Stimulated activated CD8-positive, alpha-beta memory T cell treated with anti-CD3 and anti-CD28 coated beads, Interleukin-12 subunit alpha, Interleukin-12 subunit beta, amount 100 ng/mL, for 4 hours (primary cell): Measurements from ENCODE around the gene ANKRD63.

Experiments
- DNase-seq: peaks from one replicate; pipeline ENCODE4 v3.0.0-alpha.2; 2020; ENCODE audit warnings: low read depth

Gene ANKRD63, protein sequence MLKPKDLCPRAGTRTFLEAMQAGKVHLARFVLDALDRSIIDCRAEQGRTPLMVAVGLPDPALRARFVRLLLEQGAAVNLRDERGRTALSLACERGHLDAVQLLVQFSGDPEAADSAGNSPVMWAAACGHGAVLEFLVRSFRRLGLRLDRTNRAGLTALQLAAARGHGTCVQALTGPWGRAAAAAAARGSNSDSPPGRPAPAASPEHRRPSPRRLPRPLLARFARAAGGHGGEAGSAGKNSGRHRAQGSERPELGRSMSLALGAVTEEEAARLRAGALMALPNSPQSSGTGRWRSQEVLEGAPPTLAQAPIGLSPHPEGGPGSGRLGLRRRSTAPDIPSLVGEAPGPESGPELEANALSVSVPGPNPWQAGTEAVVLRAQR

GRCh38 chr15:40282869-40283614, at the start of gene ANKRD63:
Gene ANKRD63 (minus strand): TSS chr15:40283064. CDS start chr15:40282586, 478 bp downstream.
- peak; percentile 20 for DNase-seq

DNA sequence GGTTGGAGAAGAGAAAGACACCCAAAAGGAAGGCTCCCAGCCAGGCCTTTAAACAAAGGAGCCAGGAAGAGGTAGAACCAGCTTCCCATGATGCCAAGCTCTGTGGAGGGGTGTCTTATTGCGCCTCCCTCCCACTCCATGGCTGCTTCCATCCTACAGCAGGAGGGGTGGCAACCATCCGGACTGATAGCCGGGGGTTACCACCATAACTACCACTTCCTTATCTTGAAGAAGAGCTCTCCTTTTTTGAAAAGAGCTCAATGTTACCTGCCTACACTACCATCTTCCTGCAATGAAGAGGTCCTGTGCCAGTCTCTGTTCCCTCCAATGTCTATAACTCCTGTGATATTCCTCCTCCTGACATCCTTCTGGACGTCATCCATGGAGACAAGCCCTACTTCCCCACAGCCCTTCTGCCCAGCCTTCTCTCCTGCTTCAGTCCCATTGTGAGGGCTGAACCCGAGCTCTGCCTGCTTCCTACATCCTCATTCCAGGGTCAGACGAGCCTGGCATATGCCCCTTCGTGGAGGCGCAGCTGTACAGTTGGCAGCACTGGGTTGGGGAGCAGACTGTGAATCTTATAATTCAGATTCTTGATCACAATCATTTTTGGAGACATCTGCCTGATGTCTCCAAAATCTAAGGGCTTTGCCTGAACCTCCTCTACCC, 49.4 kb upstream of the ANKRD63 start:
- DNase-seq, result no peak

DNA sequence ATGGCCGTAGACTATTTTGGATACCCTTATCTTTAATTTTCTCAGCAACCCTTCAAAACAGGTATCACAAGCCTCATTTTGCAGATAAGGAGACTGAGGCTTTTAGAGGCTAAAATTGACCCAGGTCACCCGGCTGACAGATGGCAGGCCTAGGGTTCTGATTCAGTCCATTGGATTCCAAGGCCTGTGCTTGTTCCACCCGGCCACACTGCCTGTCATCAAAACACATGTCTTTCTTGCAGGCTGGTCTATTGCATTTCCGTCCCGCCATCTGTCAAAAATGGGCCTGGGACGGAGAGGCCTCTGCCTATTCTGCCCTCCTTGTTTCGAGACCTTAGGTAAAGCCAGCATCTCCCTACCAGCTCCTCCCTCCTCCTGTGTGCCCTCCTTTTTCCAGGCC, 48.8 kb upstream of the ANKRD63 start:
- DNase-seq, result no peak

- DNase-seq, result no peak
These were observed 48.2 kb upstream of the ANKRD63 start for GRCh38 chr15:40331026-40331425.

DNA sequence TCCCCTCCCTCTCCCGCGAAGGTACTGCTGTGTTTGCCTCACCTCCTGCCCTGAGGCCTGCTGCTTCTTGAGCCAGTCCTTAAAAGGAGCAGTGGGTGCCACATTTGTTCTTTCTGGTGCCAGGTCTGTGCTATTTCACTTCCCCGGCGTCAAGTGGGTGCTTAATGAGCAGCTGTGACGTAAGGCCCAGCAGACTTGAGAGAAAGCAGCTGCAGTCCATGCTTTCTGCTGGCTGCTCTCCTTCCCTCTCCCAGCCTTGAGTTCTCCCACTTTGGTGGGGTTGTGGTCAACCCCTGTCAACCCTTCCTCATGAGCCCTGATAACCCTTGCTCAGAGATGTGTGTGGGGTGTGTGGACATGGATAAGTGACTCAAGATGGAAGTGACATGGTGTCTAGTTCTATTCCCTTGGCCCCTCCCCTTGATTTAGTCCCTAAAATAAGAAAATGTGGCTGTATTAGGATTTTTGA, 47.5 kb upstream of the ANKRD63 start:
- no peak for DNase-seq

- no peak for DNase-seq
These were observed 46.9 kb upstream of the ANKRD63 start for GRCh38 chr15:40329804-40330203.

GRCh38 chr15:40328751-40329150, 45.9 kb upstream of the ANKRD63 start:
- no peak for DNase-seq

DNA sequence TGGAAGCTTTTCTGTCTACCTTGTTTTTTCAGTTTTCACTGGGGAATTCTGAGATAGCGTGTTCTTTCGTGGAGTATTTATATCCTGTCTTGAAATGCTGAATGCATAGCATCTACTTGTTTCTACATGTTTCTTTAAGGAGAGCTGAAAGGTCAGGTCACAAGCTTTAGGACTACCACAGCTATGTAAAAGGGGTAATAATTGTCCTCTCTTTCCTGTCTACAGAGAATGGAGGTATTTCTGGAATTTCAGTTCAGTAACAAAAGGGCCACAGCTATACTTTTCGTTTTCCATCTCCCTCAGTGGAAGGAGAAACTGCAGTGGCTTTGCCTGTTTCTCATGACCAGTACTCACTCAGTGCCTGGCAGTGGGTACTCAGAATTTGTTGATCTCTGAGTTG, 45.3 kb upstream of the ANKRD63 start:
- DNase-seq, result no peak

- no peak for DNase-seq
These were observed 44.6 kb upstream of the ANKRD63 start for GRCh38 chr15:40327457-40327856.

DNA sequence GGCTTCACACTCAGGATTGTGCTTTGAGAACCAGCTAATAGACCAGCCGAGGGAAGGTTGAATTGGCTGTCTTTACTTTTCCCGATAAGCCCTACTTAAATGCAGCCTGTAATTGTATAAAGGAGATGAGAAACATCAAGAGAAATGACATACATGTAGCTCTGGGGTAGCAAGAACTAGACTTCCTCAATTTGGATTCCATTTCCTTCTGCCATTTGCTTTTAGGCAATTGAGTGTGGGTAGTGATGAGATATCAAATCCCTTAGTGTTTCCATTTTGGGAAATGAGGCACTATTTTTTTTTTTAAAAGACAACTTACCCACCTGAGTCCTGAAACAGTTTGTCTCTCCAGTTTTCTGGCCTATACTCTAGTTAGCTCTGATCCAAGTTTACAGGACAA, 42.8 kb upstream of the ANKRD63 start:
- DNase-seq, result no peak

DNA sequence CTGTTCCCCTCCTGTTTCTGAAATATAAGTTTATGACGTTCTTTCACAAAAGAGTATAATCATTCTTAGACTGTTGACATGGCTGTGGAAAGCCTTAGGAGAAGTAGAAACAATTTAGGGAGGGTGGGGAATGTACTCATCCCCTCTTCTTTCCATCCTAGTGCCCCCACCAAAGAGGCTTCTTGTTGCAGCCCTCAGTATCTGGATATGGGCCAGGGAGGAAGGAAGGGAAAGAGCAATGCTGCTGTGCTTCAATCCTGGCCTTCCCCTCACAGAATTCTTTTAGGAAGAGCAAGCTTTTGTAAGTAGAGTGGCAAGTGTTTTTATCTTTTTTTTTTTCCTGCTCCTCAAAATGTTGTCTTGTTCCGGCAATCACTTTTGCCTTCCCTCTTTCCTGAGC, 42.3 kb upstream of the ANKRD63 start:
- no peak for DNase-seq

- no peak for DNase-seq
These were observed 41.4 kb upstream of the ANKRD63 start for GRCh38 chr15:40323953-40324937.

DNA sequence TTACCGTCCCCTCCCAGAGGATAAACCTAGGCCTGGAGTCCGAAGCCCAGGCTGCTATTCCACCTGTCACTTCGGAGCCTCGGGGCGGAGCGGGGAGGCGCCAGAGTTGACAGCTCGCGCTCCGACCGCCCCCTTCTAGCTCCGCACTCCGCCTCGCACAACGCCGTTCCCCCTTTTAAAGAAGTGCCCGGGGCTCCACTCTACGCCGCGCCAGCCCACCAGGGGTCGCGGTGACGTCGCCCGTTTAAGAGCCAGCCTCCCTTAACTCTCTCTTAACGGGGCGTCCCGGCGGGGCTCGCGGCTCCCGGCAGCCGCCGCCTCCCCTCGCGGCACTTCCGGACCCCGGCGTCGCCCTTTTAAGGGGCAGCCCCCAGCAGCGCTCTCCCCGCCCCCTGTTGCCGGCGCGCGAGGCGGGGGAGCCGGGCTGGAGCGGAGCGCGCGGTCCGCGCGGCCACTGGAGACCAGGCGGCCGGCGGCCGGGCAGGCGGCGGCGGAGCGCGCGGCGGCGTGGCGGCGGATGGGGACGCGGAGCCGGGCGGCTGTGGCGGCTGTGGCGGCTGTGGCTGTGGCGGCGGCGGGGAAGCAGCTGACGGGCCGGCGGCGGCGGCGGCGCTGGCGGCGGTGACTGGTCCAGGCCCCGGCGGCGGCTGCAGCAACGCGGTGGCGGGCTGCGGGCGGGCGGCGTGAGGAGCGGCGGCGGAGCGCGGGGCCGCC, 40.5 kb upstream of the ANKRD63 start, which contains the start of gene INAFM2:
Gene INAFM2 (plus strand): TSS at position 454 of the 714 bp plus-strand sequence. CDS start 364 bp downstream, outside the sequence.
- DNase-seq, result peak; percentile 90

GRCh38 chr15:40322531-40323238, 39.8 kb upstream of the ANKRD63 start:
- DNase-seq, result no peak

DNA sequence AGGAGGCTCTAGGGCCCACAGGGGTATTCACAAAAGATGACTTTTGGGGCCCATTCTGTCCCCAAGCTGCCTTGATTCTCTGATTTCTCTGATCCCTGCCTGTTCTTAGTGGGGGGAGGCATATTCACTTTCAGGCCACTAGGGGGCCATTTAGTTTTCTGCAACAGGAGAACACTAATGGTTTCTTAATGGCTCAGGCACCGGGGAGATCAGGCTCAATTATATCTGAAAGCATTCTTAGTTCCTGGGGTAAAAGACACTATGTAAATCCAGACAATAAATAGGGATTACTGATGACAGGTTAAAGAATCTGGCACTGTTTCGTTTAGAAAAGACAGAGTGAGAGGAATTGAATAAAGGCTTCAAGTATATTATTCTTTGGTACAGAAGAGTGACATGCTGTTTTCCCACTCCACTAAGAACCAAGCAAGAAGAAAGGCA, 38.1 kb upstream of the ANKRD63 start:
- DNase-seq, result no peak

GRCh38 chr15:40320409-40320808, 37.5 kb upstream of the ANKRD63 start:
- no peak for DNase-seq

- no peak for DNase-seq
These were observed 34.7 kb upstream of the ANKRD63 start for GRCh38 chr15:40317580-40317979.

GRCh38 chr15:40316931-40317330, 34.1 kb upstream of the ANKRD63 start:
- DNase-seq, result no peak

DNA sequence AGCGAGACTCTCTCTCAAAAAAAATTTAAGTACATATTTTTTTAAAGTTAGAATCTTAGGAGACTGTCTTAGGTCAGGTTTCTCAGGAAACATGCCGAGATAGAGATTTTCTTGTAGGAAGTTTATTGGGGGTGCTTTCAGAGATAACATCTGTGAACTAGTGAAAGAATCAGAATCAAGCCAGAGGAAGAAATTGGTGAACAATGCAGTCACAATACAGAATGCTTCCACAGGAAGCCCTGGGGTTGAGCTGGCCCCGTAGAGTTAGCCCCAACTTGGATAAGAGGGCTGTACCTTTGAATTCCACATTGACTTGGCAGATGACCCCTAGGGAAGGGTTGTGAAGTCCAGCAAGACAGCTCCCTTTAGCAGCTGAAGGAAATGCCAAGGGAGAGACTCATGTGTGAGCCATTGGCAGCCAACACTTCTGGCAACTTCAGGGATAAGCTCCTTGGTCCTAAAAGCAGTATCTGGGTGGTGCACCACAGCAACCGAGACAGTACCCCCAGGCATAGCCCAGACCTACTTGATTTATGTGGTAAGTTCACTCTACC, 31.9 kb upstream of the ANKRD63 start:
- no peak for DNase-seq
